HepG2 (cell line): ENCODE measurements around the gene MYO6. TPM values are rescaled to one million over a fixed set of nuclear protein-coding genes. Genes with fewer than 3 reads are reported as not detected.

ENCODE experiments used
- ATAC-seq: fragments of 200-7000 bp; cut with Tn5 transposase; 3 replicates; pipeline ENCODE4 v1.9.1; 2020; ENCODE audit warnings: mild to moderate bottlenecking, moderate library complexity
- BruUV-seq: library from RNA; stranded (reverse); fragments of 400-500 nt; replicated peaks from 2 replicates; lab custom pipeline; 2021; lab: Mats Ljungman, UMichigan
- CTCF ChIA-PET: fragments of 300-600 bp; formaldehyde crosslinking; extraction: SDS; loops from one replicate; lab custom pipeline; 2021; ENCODE audit warnings: low total read pairs, inconsistent platforms, low intra/inter-chr PET ratio; lab: Yijun Ruan, JAX
- POLR2A ChIA-PET: fragments of 350-600 bp; sonication (Branson Sonifier 250); formaldehyde crosslinking; loops from one replicate; lab custom pipeline; 2020; ENCODE audit warnings: antibody characterized with exemption, inconsistent platforms; lab: Yijun Ruan, JAX
- DNase-seq: peaks from one replicate; pipeline ENCODE4 v3.0.0-alpha.2; 2015; ENCODE audit warnings: low spot score
- FAIRE-seq: peaks from 3 replicates; lab custom pipeline; 2011; peaks lifted over from hg19 to GRCh38; lab: Jason Lieb, UNC
- H2AFZ ChIP-seq: one replicate; pipeline ENCODE4 v1.6.1; 2011; ENCODE audit warnings: low read length, inconsistent platforms
- H3K27ac ChIP-seq: fragments of 300-600 bp; 3 replicates; pipeline ENCODE4 v1.8.0; 2011; ENCODE audit warnings: mixed run types, mild to moderate bottlenecking, mixed read lengths, low read length, inconsistent platforms; ENCODE audit not compliant: insufficient read depth; ENCODE audit errors: extremely low read length
- H3K27me3 ChIP-seq, 2 experiments: fragments of 200-600 bp in 1 of 2; 2 replicates in 1 of 2; 3 replicates in 1 of 2; pipeline versions ENCODE4 v1.6.0 to v1.8.0; 2011; ENCODE audit warnings: low read length in 2 of 2, mild to moderate bottlenecking in 2 of 2, moderate library complexity in 2 of 2, inconsistent platforms in 1 of 2; ENCODE audit not compliant: insufficient read depth in 2 of 2, control insufficient read depth in 1 of 2
- H3K36me3 ChIP-seq, 2 experiments: fragments of 200-600 bp in 1 of 2; replicated peaks in 1 of 2; 2 replicates in 1 of 2; 3 replicates in 1 of 2; pipeline versions ENCODE4 v1.5.1 to v1.8.0; 2011; ENCODE audit warnings: low read length in 2 of 2, inconsistent platforms in 1 of 2; ENCODE audit not compliant: insufficient read depth in 2 of 2, control insufficient read depth in 1 of 2
- H3K4me1 ChIP-seq: 2 replicates; pipeline ENCODE4 v1.5.1; 2012; ENCODE audit warnings: low read length, inconsistent platforms; ENCODE audit not compliant: insufficient read depth
- H3K4me2 ChIP-seq: 2 replicates; pipeline ENCODE4 v1.6.0; 2011; ENCODE audit warnings: low read depth, low read length, inconsistent platforms
- H3K4me3 ChIP-seq, 3 experiments: fragments of 200-600 bp in 1 of 3; sonication (generic), shearing (Covaris generic) in 1 of 3; replicated peaks in 1 of 3; 2 replicates each; pipeline ENCODE4 v1.5.1; 2011 to 2016; ENCODE audit warnings: low read length in 3 of 3, inconsistent platforms in 2 of 3, low read depth in 2 of 3, mild to moderate bottlenecking in 2 of 3, control low read depth in 1 of 3, mixed read lengths in 1 of 3; ENCODE audit not compliant: insufficient read depth in 1 of 3
- H3K79me2 ChIP-seq: one replicate; pipeline ENCODE4 v1.6.1; 2011; ENCODE audit warnings: low read length, inconsistent platforms; ENCODE audit not compliant: insufficient read depth
- H3K9ac ChIP-seq: 2 replicates; pipeline ENCODE4 v1.6.0; 2011; ENCODE audit warnings: mild to moderate bottlenecking, low read depth, low read length, inconsistent platforms; ENCODE audit not compliant: insufficient read depth
- H3K9me3 ChIP-seq: 2 replicates; pipeline ENCODE4 v1.5.1; 2012; ENCODE audit warnings: mild to moderate bottlenecking, low read length
- H4K20me1 ChIP-seq: 2 replicates; pipeline ENCODE4 v1.6.0; 2011; ENCODE audit warnings: inconsistent platforms, mild to moderate bottlenecking, low read length, moderate library complexity; ENCODE audit not compliant: insufficient read depth
- ATRX ChIP-seq: sonication (generic); formaldehyde crosslinking; IDR thresholded peaks from 2 replicates; pipeline ENCODE4 v1.4.0; 2020; ENCODE audit warnings: missing genetic modification reagents, borderline replicate concordance
- CTCF ChIP-seq: sonication (generic); formaldehyde crosslinking; IDR thresholded peaks from 2 replicates; pipeline ENCODE4 v1.5.0; 2020; ENCODE audit warnings: mild to moderate bottlenecking, missing genetic modification reagents, moderate library complexity
- HNF1B ChIP-seq: sonication (generic); formaldehyde crosslinking; IDR thresholded peaks from 2 replicates; pipeline ENCODE4 v1.5.1; 2020; ENCODE audit warnings: mild to moderate bottlenecking, moderate library complexity, missing genetic modification reagents
- KAT2B ChIP-seq: fragments of 150-350 bp; IDR thresholded peaks from 2 replicates; pipeline ENCODE4 v1.6.1; 2014; ENCODE audit warnings: low read depth, low read length, borderline replicate concordance
- STAG1 ChIP-seq: sonication (generic); formaldehyde crosslinking; IDR thresholded peaks from 2 replicates; pipeline ENCODE4 v1.4.0; 2020; ENCODE audit warnings: missing genetic modification reagents
- ZFYVE20 ChIP-seq: sonication (generic); formaldehyde crosslinking; IDR thresholded peaks from 2 replicates; pipeline ENCODE4 v1.8.0; 2023; ENCODE audit warnings: low read depth, mild to moderate bottlenecking, moderate library complexity, missing genetic modification reagents, borderline replicate concordance
- WGBS: methylation state at CpG from one replicate; pipeline ENCODE4 v1.1.6; 2017; ENCODE audit warnings: low lambda C conversion rate; 5-methylcytosine and 5-hydroxymethylcytosine counted together
- in situ Hi-C: cut with HindIII; loops from 2 replicates; pipeline ENCODE4 v1.10.0; 2017; ENCODE audit warnings: low pct_unique_long_range_greater_than_20kb; ENCODE audit not compliant: extremely low pct_ligation_motif_present
- intact Hi-C: fragments of 100-400 bp; cut with micrococcal nuclease; formaldehyde crosslinking; loops from one replicate; pipeline ENCODE4 v1.10.0; 2022; ENCODE audit not compliant: unreplicated experiment
- polyA plus RNA-seq, 8 experiments: library from polyadenylated mRNA; depleted of rRNA in 3 of 8; stranded (reverse) in 7 of 8; unstranded in 1 of 8; fragments of >200 nt; fragmentation: Illumina TruSeq in 4 of 8; extraction: Trizol in 4 of 8; gene quantifications; 2 replicates each; pipeline versions ENCODE4 v1.2.1 to v1.2.3, GENCODE V29; 2011 to 2016; ENCODE audit warnings: low read depth in 4 of 8, missing spikeins in 1 of 8, mixed read lengths in 1 of 8; ENCODE audit not compliant: insufficient read depth in 1 of 8
- total RNA-seq, 5 experiments: library from RNA; depleted of rRNA; stranded (reverse); fragments of >200 nt; fragmentation: Illumina TruSeq; extraction: Trizol; gene quantifications; 2 replicates each; pipeline ENCODE4 v1.2.3, GENCODE V29; 2016; ENCODE audit warnings: low read depth in 1 of 5

The MYO6 gene
- total and polyA plus RNA-seq, 2 of the 13 experiments (the other 11 are each of a cell fraction or from before 2014, with no cell fraction given) = 5.4 to 7.5 TPM

- no peaks in the 10 kb centered on the region for H3K27me3 ChIP-seq
- TF ChIP-seq CTCF (CRISPR knock-in tag) = peak; percentile 48
- TF ChIP-seq KAT2B = no peak
- no peak for TF ChIP-seq HNF1B (CRISPR knock-in tag)
- peak; percentile 39; the same call in 1 of the 2 replicates for TF ChIP-seq STAG1
- TF ChIP-seq ATRX = no peak
- TF ChIP-seq ZFYVE20 (CRISPR knock-in tag) = no peak
- no peaks in the 10 kb centered on the region for H3K79me2 ChIP-seq
- WGBS = 52% methylated on average over 1 of the region's 1 CpG
- FAIRE-seq (peak; percentile 63), DNase-seq (peak; percentile 59), ATAC-seq (peak; percentile 46; the same call in 1 of the 3 replicates)
- ChIA-PET CTCF (no interaction called here), POLR2A (no interaction called here)
- no peaks in the 10 kb centered on the region for H4K20me1 ChIP-seq
- H3K27ac ChIP-seq = no peak overlapping the region
- intact Hi-C loops = loop anchor here (2.0 kb wide), 1 partner anchor 1604 kb away; no protein-coding TSS in a partner anchor
- no peak overlapping the region for H2AFZ ChIP-seq
- H3K9ac ChIP-seq = no peak overlapping the region
- BruUV-seq = no TSS peak
- in situ Hi-C loops = no loop called here
- peaks cover 23% of the 10 kb centered on the region for H3K4me1 ChIP-seq
- no peak overlapping the region for H3K4me3 ChIP-seq
- H3K9me3 ChIP-seq = no peaks in the 10 kb centered on the region
- no peak overlapping the region for H3K4me2 ChIP-seq
- H3K36me3 ChIP-seq = no peaks in the 10 kb centered on the region
These were observed 106.0 kb downstream of the MYO6 start for GRCh38 chr6:75855052-75855451.
